Brain microvascular endothelial cell (primary cell): ENCODE measurements around the gene ZGPAT.

Source experiments
- DNase-seq: peaks from one replicate; pipeline ENCODE4 v3.0.0-alpha.2; 2020
- H3K27ac ChIP-seq: fragments of 250-450 bp; sonication (Bioruptor Pico); 2 replicates; pipeline ENCODE4 v1.5.1; 2020; ENCODE audit warnings: mild to moderate bottlenecking, moderate library complexity
- H3K27me3 ChIP-seq: fragments of 250-450 bp; sonication (Bioruptor Pico); replicated peaks from 2 replicates; pipeline ENCODE4 v1.5.1; 2020; ENCODE audit warnings: mild to moderate bottlenecking
- H3K36me3 ChIP-seq: fragments of 250-450 bp; sonication (Bioruptor Pico); replicated peaks from 2 replicates; pipeline ENCODE4 v1.5.1; 2020; ENCODE audit warnings: mild to moderate bottlenecking
- H3K4me3 ChIP-seq: 2 replicates; pipeline ENCODE4 v1.5.1; 2011; ENCODE audit warnings: low read depth, mild to moderate bottlenecking, control low read depth, low read length, moderate library complexity
- CTCF ChIP-seq: IDR thresholded peaks from 2 replicates; pipeline ENCODE4 v1.5.1; 2011; ENCODE audit warnings: low read depth, mild to moderate bottlenecking, moderate library complexity, low read length, control low read depth, inconsistent platforms; ENCODE audit errors: missing control alignments
- in situ Hi-C: cut with HindIII; loops from 2 replicates; pipeline ENCODE4 v1.10.0; 2017; ENCODE audit warnings: low sequenced_read_pairs, low pct_ligation_motif_present

Gene ZGPAT

GRCh38 chr20:63743210-63743970 lies 35.6 kb downstream of the ZGPAT start:
- in situ Hi-C loops: no loop called here
- Histone ChIP-seq H3K27me3 (no peaks in the 10 kb centered on the region), H3K27ac (no peak overlapping the region), H3K4me3 (no peak overlapping the region), H3K36me3 (peaks cover 15% of the 10 kb centered on the region)
- DNase-seq: no peak
- no peak for TF ChIP-seq CTCF

GRCh38 chr20:63744158-63744557 lies 36.3 kb downstream of the ZGPAT start:
- Histone ChIP-seq H3K4me3 (no peak overlapping the region), H3K36me3 (peaks cover 15% of the 10 kb centered on the region), H3K27ac (no peak overlapping the region), H3K27me3 (no peaks in the 10 kb centered on the region)
- TF ChIP-seq CTCF: no peak
- in situ Hi-C loops: no loop called here
- no peak for DNase-seq

GRCh38 chr20:63744574-63745423 lies 37.0 kb downstream of the ZGPAT start:
- Histone ChIP-seq H3K27me3 (no peaks in the 10 kb centered on the region), H3K36me3 (peaks cover 15% of the 10 kb centered on the region), H3K27ac (no peak overlapping the region), H3K4me3 (no peak overlapping the region)
- DNase-seq: no peak
- in situ Hi-C loops: no loop called here
- no peak for TF ChIP-seq CTCF

GRCh38 chr20:63745424-63745805 lies 37.6 kb downstream of the ZGPAT start:
- no peak for DNase-seq
- no peak for TF ChIP-seq CTCF
- H3K36me3 ChIP-seq: peaks cover 15% of the 10 kb centered on the region
- H3K4me3 ChIP-seq: no peak overlapping the region
- in situ Hi-C loops: no loop called here
- H3K27me3 ChIP-seq: no peaks in the 10 kb centered on the region
- H3K27ac ChIP-seq: no peak overlapping the region

- in situ Hi-C loops: no loop called here
- TF ChIP-seq CTCF: no peak
Measured at GRCh38 chr20:63745961-63746731, 38.3 kb downstream of the ZGPAT start.

More at GRCh38 chr20:63745961-63746731, 38.3 kb downstream of the ZGPAT start:
- peaks cover 15% of the 10 kb centered on the region for H3K36me3 ChIP-seq
- no peaks in the 10 kb centered on the region for H3K27me3 ChIP-seq
- no peak overlapping the region for H3K4me3 ChIP-seq
- no peak overlapping the region for H3K27ac ChIP-seq
- no peak for DNase-seq
